ENCODE measurements around the gene FAM78A. TPM values are rescaled to one million over a fixed set of nuclear protein-coding genes. Genes with fewer than 3 reads are reported as not detected.

FAM78A gene
- polyA plus RNA-seq, 1 donor from 2014 or later, result 0.47 TPM

GRCh38 chr9:131290036-131290766 lies 13.9 kb upstream of the FAM78A start:
- no peak overlapping the region for H3K27ac ChIP-seq (ENCODE audit: low read length)

More at GRCh38 chr9:131290036-131290766, 13.9 kb upstream of the FAM78A start:
- H4K20me1 ChIP-seq (ENCODE audit: insufficient read depth), result no peaks in the 10 kb centered on the region
- no peaks in the 10 kb centered on the region for H3K9me3 ChIP-seq (ENCODE audit: low read length)
- peak overlapping the region; percentile 18 for H3K4me3 ChIP-seq (ENCODE audit: low read length)
- H3K9ac ChIP-seq (ENCODE audit: low read length), result no peak overlapping the region
- no peaks in the 10 kb centered on the region for H3F3A ChIP-seq (ENCODE audit: insufficient read depth, low read length, poor library complexity, severe bottlenecking)
- no peak overlapping the region for H3K4me2 ChIP-seq (ENCODE audit: low read length)
- H3K36me3 ChIP-seq (ENCODE audit: insufficient read depth, low read length), result no peaks in the 10 kb centered on the region
- H3K9me2 ChIP-seq (ENCODE audit: insufficient read depth, low read length), result no peaks in the 10 kb centered on the region
- TF ChIP-seq EP300 (conservative IDR thresholded peaks at IDR 0.05; ENCODE audit: poor library complexity, severe bottlenecking), result no peak
- no peak for TF ChIP-seq SMC3 (conservative IDR thresholded peaks at IDR 0.05; ENCODE audit: poor library complexity)
- no peak for TF ChIP-seq RAD21 (conservative IDR thresholded peaks at IDR 0.05)
- no peak for TF ChIP-seq MXI1 (conservative IDR thresholded peaks at IDR 0.05; ENCODE audit: poor library complexity, severe bottlenecking)
- no peak for TF ChIP-seq EZH2 (IDR thresholded peaks at IDR 0.05; ENCODE audit: borderline replicate concordance, insufficient read depth, low read length, poor library complexity, severe bottlenecking)
- TF ChIP-seq CTCF (IDR thresholded peaks at IDR 0.05; ENCODE audit: poor library complexity, severe bottlenecking), result no peak
- TF ChIP-seq REST (IDR thresholded peaks at IDR 0.05; ENCODE audit: borderline replicate concordance), result no peak
- no peak for TF ChIP-seq TAF1 (IDR thresholded peaks at IDR 0.05; ENCODE audit: low read depth)
- no peak for TF ChIP-seq POLR2AphosphoS5 (IDR thresholded peaks at IDR 0.05)
- H3K79me2 ChIP-seq (replicated peaks; ENCODE audit: insufficient read depth, low read length), result no peaks in the 10 kb centered on the region
- no peak overlapping the region for H2AFZ ChIP-seq (ENCODE audit: low read depth, low read length)
- no peaks in the 10 kb centered on the region for H3K27me3 ChIP-seq (ENCODE audit: insufficient read depth, low read depth, low read length)
